HepG2 (cell line): Measurements from ENCODE around the gene MAP2K5. TPM values are rescaled to one million over a fixed set of nuclear protein-coding genes. Genes with fewer than 3 reads are reported as not detected.

Source experiments
- BORCS8-MEF2B ChIP-seq: sonication (generic); formaldehyde crosslinking; IDR thresholded peaks from 2 replicates; pipeline ENCODE4 v1.8.0; 2022; ENCODE audit warnings: mild to moderate bottlenecking, missing genetic modification reagents
- NAIF1 ChIP-seq: sonication (generic); formaldehyde crosslinking; IDR thresholded peaks from 2 replicates; pipeline ENCODE4 v1.5.0; 2020; ENCODE audit warnings: mild to moderate bottlenecking, missing genetic modification reagents, borderline replicate concordance
- POLR2A ChIP-seq, 2 experiments: IDR thresholded peaks; 2 replicates each; pipeline ENCODE4 v1.6.1; 2011; ENCODE audit warnings: low read depth in 2 of 2, low read length in 2 of 2, mild to moderate bottlenecking in 1 of 2, moderate library complexity in 1 of 2; ENCODE audit not compliant: insufficient read depth in 1 of 2
- RFX5 ChIP-seq: IDR thresholded peaks from 2 replicates; pipeline ENCODE4 v1.6.1; 2011; ENCODE audit warnings: low read depth, low read length, improper control_type of control experiment
- polyA plus RNA-seq, 8 experiments: library from polyadenylated mRNA; depleted of rRNA in 3 of 8; stranded (reverse) in 7 of 8; unstranded in 1 of 8; fragments of >200 nt; fragmentation: Illumina TruSeq in 4 of 8; extraction: Trizol in 4 of 8; gene quantifications; 2 replicates each; pipeline versions ENCODE4 v1.2.1 to v1.2.3, GENCODE V29; 2011 to 2016; ENCODE audit warnings: low read depth in 4 of 8, missing spikeins in 1 of 8, mixed read lengths in 1 of 8; ENCODE audit not compliant: insufficient read depth in 1 of 8
- total RNA-seq, 5 experiments: library from RNA; depleted of rRNA; stranded (reverse); fragments of >200 nt; fragmentation: Illumina TruSeq; extraction: Trizol; gene quantifications; 2 replicates each; pipeline ENCODE4 v1.2.3, GENCODE V29; 2016; ENCODE audit warnings: low read depth in 1 of 5
- TF ChIP-seq, protein P1 (sequence below): sonication (generic); formaldehyde crosslinking; IDR thresholded peaks from 2 replicates; pipeline ENCODE4 v1.4.0; 2020; ENCODE audit warnings: missing genetic modification reagents
- TF ChIP-seq, protein P2 (sequence below): sonication (generic); formaldehyde crosslinking; IDR thresholded peaks from 2 replicates; pipeline ENCODE4 v1.5.0; 2020; ENCODE audit warnings: mild to moderate bottlenecking, missing genetic modification reagents

The MAP2K5 gene
- total and polyA plus RNA-seq, 2 of the 13 experiments (the other 11 are each of a cell fraction or from before 2014, with no cell fraction given): 4.0 to 4.3 TPM

DNA sequence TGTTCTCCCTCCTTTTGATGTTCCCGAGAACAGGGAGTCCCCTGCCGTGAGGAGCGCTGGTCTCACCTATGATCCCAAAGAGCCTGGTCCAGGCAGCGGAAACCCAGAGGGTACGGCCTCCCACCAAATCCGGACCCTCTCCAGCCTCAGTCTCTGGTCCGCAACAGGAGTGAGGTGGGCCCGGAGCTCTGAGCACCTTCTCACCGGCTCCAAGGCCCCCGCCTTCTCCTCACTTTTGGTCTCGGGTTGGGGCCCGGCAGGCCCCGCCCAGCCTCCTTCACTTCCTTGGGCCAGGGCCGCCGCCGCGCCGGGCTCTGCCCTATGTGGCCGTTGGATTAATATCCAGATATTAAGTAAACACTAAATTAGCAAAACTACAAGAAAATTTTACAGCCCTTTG, 277.1 kb downstream of the MAP2K5 start (continued):
- TF ChIP-seq, protein P1, sequence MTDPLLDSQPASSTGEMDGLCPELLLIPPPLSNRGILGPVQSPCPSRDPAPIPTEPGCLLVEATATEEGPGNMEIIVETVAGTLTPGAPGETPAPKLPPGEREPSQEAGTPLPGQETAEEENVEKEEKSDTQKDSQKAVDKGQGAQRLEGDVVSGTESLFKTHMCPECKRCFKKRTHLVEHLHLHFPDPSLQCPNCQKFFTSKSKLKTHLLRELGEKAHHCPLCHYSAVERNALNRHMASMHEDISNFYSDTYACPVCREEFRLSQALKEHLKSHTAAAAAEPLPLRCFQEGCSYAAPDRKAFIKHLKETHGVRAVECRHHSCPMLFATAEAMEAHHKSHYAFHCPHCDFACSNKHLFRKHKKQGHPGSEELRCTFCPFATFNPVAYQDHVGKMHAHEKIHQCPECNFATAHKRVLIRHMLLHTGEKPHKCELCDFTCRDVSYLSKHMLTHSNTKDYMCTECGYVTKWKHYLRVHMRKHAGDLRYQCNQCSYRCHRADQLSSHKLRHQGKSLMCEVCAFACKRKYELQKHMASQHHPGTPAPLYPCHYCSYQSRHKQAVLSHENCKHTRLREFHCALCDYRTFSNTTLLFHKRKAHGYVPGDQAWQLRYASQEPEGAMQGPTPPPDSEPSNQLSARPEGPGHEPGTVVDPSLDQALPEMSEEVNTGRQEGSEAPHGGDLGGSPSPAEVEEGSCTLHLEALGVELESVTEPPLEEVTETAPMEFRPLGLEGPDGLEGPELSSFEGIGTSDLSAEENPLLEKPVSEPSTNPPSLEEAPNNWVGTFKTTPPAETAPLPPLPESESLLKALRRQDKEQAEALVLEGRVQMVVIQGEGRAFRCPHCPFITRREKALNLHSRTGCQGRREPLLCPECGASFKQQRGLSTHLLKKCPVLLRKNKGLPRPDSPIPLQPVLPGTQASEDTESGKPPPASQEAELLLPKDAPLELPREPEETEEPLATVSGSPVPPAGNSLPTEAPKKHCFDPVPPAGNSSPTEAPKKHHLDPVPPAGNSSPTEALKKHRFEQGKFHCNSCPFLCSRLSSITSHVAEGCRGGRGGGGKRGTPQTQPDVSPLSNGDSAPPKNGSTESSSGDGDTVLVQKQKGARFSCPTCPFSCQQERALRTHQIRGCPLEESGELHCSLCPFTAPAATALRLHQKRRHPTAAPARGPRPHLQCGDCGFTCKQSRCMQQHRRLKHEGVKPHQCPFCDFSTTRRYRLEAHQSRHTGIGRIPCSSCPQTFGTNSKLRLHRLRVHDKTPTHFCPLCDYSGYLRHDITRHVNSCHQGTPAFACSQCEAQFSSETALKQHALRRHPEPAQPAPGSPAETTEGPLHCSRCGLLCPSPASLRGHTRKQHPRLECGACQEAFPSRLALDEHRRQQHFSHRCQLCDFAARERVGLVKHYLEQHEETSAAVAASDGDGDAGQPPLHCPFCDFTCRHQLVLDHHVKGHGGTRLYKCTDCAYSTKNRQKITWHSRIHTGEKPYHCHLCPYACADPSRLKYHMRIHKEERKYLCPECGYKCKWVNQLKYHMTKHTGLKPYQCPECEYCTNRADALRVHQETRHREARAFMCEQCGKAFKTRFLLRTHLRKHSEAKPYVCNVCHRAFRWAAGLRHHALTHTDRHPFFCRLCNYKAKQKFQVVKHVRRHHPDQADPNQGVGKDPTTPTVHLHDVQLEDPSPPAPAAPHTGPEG (CRISPR knock-in tag): no peak
- TF ChIP-seq BORCS8-MEF2B (CRISPR knock-in tag) (no peak), RFX5 (no peak), NAIF1 (CRISPR knock-in tag) (no peak), POLR2A (IDR thresholded peaks at IDR 0.05; ENCODE audit: insufficient read depth in 1 of 2, low read depth in 2 of 2, low read length in 2 of 2) (no peak)
- TF ChIP-seq, protein P2, sequence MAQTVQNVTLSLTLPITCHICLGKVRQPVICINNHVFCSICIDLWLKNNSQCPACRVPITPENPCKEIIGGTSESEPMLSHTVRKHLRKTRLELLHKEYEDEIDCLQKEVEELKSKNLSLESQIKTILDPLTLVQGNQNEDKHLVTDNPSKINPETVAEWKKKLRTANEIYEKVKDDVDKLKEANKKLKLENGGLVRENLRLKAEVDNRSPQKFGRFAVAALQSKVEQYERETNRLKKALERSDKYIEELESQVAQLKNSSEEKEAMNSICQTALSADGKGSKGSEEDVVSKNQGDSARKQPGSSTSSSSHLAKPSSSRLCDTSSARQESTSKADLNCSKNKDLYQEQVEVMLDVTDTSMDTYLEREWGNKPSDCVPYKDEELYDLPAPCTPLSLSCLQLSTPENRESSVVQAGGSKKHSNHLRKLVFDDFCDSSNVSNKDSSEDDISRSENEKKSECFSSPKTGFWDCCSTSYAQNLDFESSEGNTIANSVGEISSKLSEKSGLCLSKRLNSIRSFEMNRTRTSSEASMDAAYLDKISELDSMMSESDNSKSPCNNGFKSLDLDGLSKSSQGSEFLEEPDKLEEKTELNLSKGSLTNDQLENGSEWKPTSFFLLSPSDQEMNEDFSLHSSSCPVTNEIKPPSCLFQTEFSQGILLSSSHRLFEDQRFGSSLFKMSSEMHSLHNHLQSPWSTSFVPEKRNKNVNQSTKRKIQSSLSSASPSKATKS (CRISPR knock-in tag): no peak
